ENCODE results near the gene ANKRD18B. TPM values are rescaled to one million over a fixed set of nuclear protein-coding genes. Genes with fewer than 3 reads are reported as not detected.
"Not testable (repeated sequence)": the region's sequence is repeated elsewhere in the genome, so short reads cannot be mapped to it uniquely, and the experiment has no call there.

Gene ANKRD18B
- total RNA-seq, 1 donor from 2014 or later, result not detected

GRCh38 chr9:33489066-33489465 is 35.0 kb upstream of the ANKRD18B start:
- Histone ChIP-seq H3K36me3 (no peaks in the 10 kb centered on the region), H3K4me3 (no peak overlapping the region), H3K27me3 (no peaks in the 10 kb centered on the region), H3K4me1 (no peaks in the 10 kb centered on the region), H3K9me3 (no peaks in the 10 kb centered on the region), H3K27ac (no peak overlapping the region)
- TF ChIP-seq CTCF (IDR thresholded peaks at IDR 0.05), result no peak
- DNase-seq (ENCODE audit: low spot score in 2 of 2), result no peak
- intact Hi-C loops (cut with DNase I), result no loop called here

GRCh38 chr9:33493819-33494218 is 30.2 kb upstream of the ANKRD18B start:
- H3K27ac ChIP-seq; DNase-seq (ENCODE audit: low spot score in 2 of 2); H3K4me3 ChIP-seq; H3K9me3 ChIP-seq; intact Hi-C loops (cut with DNase I); H3K27me3 ChIP-seq; H3K4me1 ChIP-seq; H3K36me3 ChIP-seq: not testable (repeated sequence)

- peak in 1 of 3 experiments; percentile 20 for TF ChIP-seq CTCF (IDR thresholded peaks at IDR 0.05)
- Histone ChIP-seq H3K4me3 (no peak overlapping the region), H3K27ac (no peak overlapping the region), H3K27me3 (no peaks in the 10 kb centered on the region), H3K9me3 (no peaks in the 10 kb centered on the region), H3K4me1 (no peaks in the 10 kb centered on the region), H3K36me3 (no peaks in the 10 kb centered on the region)
- DNase-seq (ENCODE audit: low spot score in 2 of 2), result no peak
- intact Hi-C loops (cut with DNase I), result no loop called here
These were observed 25.7 kb upstream of the ANKRD18B start for GRCh38 chr9:33498387-33498786.

- TF ChIP-seq CTCF (IDR thresholded peaks at IDR 0.05), result no peak
- Histone ChIP-seq H3K9me3 (no peaks in the 10 kb centered on the region), H3K4me1 (no peaks in the 10 kb centered on the region), H3K27me3 (no peaks in the 10 kb centered on the region), H3K36me3 (no peaks in the 10 kb centered on the region), H3K4me3 (no peak overlapping the region), H3K27ac (no peak overlapping the region)
- intact Hi-C loops (cut with DNase I), result no loop called here
- no peak for DNase-seq (ENCODE audit: low spot score in 2 of 2)
These were observed 17.3 kb upstream of the ANKRD18B start for GRCh38 chr9:33506626-33507370.

GRCh38 chr9:33510262-33511183 is 13.5 kb upstream of the ANKRD18B start:
- no peaks in the 10 kb centered on the region for H3K27me3 ChIP-seq

GRCh38 chr9:33511184-33511517 is 12.9 kb upstream of the ANKRD18B start:
- H3K4me1 ChIP-seq; H3K36me3 ChIP-seq; intact Hi-C loops (cut with DNase I); H3K9me3 ChIP-seq; DNase-seq (ENCODE audit: low spot score in 2 of 2); H3K27me3 ChIP-seq: not testable (repeated sequence)
- Histone ChIP-seq H3K4me3 (peak overlapping the region; percentile 70 to 83), H3K27ac (peak overlapping the region; percentile 81 to 83)

More at GRCh38 chr9:33510262-33511183, 13.5 kb upstream of the ANKRD18B start:
- DNase-seq (ENCODE audit: low spot score in 2 of 2), result peak in 1 of 2 donors; percentile 66
- Histone ChIP-seq H3K4me1 (no peaks in the 10 kb centered on the region), H3K27ac (peak overlapping the region; percentile 81 to 83), H3K36me3 (no peaks in the 10 kb centered on the region), H3K9me3 (no peaks in the 10 kb centered on the region), H3K4me3 (peak overlapping the region; percentile 70 to 83)
- no peak for TF ChIP-seq CTCF (IDR thresholded peaks at IDR 0.05)
- intact Hi-C loops (cut with DNase I), result no loop called here

GRCh38 chr9:33512535-33512934 is 11.5 kb upstream of the ANKRD18B start:
- H3K9me3 ChIP-seq; H3K36me3 ChIP-seq; H3K4me1 ChIP-seq; intact Hi-C loops (cut with DNase I); H3K27ac ChIP-seq; H3K27me3 ChIP-seq; H3K4me3 ChIP-seq; DNase-seq (ENCODE audit: low spot score in 2 of 2): not testable (repeated sequence)

GRCh38 chr9:33515342-33515995 is 8.6 kb upstream of the ANKRD18B start:
- H3K4me1 ChIP-seq; DNase-seq (ENCODE audit: low spot score in 2 of 2); H3K27me3 ChIP-seq; H3K9me3 ChIP-seq; H3K36me3 ChIP-seq; H3K27ac ChIP-seq; H3K4me3 ChIP-seq: not testable (repeated sequence)
- intact Hi-C loops (cut with DNase I), result loop anchor here (5.0 kb wide), 1 partner anchor 113 kb away; the partner anchor contains the start of gene AQP7

GRCh38 chr9:33516397-33516796 is 7.7 kb upstream of the ANKRD18B start:
- H3K9me3 ChIP-seq; H3K27me3 ChIP-seq; DNase-seq (ENCODE audit: low spot score in 2 of 2); H3K4me3 ChIP-seq; H3K27ac ChIP-seq; H3K4me1 ChIP-seq; H3K36me3 ChIP-seq: not testable (repeated sequence)
- intact Hi-C loops (cut with DNase I), result loop anchor here (5.0 kb wide), 1 partner anchor 114 kb away; the partner anchor contains the start of gene AQP7

Data from ascending aorta (tissue), 2 donors.